Measurements from ENCODE around the gene PAFAH1B2. TPM values are rescaled to one million over a fixed set of nuclear protein-coding genes. Genes with fewer than 3 reads are reported as not detected.

The PAFAH1B2 gene
- total and polyA plus RNA-seq, 2 of the 8 experiments (the other 6 are each of a cell fraction or from before 2014, with no cell fraction given) = 38.2 to 161 TPM

- TF ChIP-seq RNF2 (IDR thresholded peaks at IDR 0.05; ENCODE audit: borderline replicate concordance, low read depth, low read length, missing control alignments, poor library complexity, severe bottlenecking) (no peak), TBP (IDR thresholded peaks at IDR 0.05; ENCODE audit: low read depth, low read length) (no peak), RXRA (IDR thresholded peaks at IDR 0.05; ENCODE audit: insufficient read depth, low read depth, low read length) (no peak), NANOG (IDR thresholded peaks at IDR 0.05; ENCODE audit: insufficient read depth, low read depth, low read length, poor library complexity, severe bottlenecking) (no peak), ASH2L (IDR thresholded peaks at IDR 0.05; ENCODE audit: low read length) (no peak), POLR2AphosphoS5 (IDR thresholded peaks at IDR 0.05; ENCODE audit: low read depth, low read length) (no peak), ATF3 (IDR thresholded peaks at IDR 0.05; ENCODE audit: insufficient read depth, low read depth, low read length) (no peak)
- Histone ChIP-seq H4K20me1 (replicated peaks in 1 of 2; ENCODE audit: control insufficient read depth in 1 of 2, insufficient read depth in 2 of 2, low read length in 2 of 2) (no peaks in the 10 kb centered on the region), H2BK12ac (ENCODE audit: low read depth, low read length) (no peak overlapping the region), H3K36me3 (ENCODE audit: control insufficient read depth in 2 of 4, insufficient read depth in 4 of 4, low read length in 3 of 4) (no peaks in the 10 kb centered on the region), H3K56ac (replicated peaks; ENCODE audit: insufficient read length, low read depth, low read length) (no peak overlapping the region), H3K14ac (ENCODE audit: insufficient read length) (no peak overlapping the region), H2AFZ (ENCODE audit: low read length) (no peak overlapping the region), H3K27me3 (replicated peaks in 1 of 4; ENCODE audit: control insufficient read depth in 3 of 4, extremely low read depth in 1 of 4, insufficient read depth in 3 of 4, low read length in 3 of 4) (no peaks in the 10 kb centered on the region), H3K18ac (ENCODE audit: extremely low read depth, low read length) (no peak overlapping the region), H3K4me2 (ENCODE audit: insufficient read depth in 1 of 2, low read depth in 2 of 2, low read length in 2 of 2) (no peak overlapping the region), H2AK5ac (ENCODE audit: low read depth, low read length) (no peak overlapping the region), H2BK20ac (ENCODE audit: low read length) (no peak overlapping the region), H3K27ac (ENCODE audit: low read depth, low read length) (no peak overlapping the region), H2BK5ac (ENCODE audit: low read depth, low read length) (no peak overlapping the region), H4K8ac (ENCODE audit: extremely low read depth, insufficient read depth, low read length) (no peak overlapping the region), H3K79me2 (ENCODE audit: control insufficient read depth in 1 of 2, insufficient read depth in 2 of 2, low read length in 2 of 2) (no peaks in the 10 kb centered on the region), H3K4ac (replicated peaks; ENCODE audit: insufficient read length, low read depth, low read length) (no peak overlapping the region), H3K9ac (replicated peaks in 1 of 4; ENCODE audit: extremely low read depth in 1 of 4, low read depth in 3 of 4, low read length in 3 of 4) (no peak overlapping the region), H3K79me1 (ENCODE audit: low read depth, low read length) (no peaks in the 10 kb centered on the region), H4K91ac (replicated peaks; ENCODE audit: insufficient read length, low read length) (no peak overlapping the region), H2BK120ac (replicated peaks; ENCODE audit: low read depth, low read length) (no peak overlapping the region), H3K23ac (ENCODE audit: insufficient read length) (no peak overlapping the region), H3K23me2 (ENCODE audit: low read depth, low read length) (no peaks in the 10 kb centered on the region), H2BK15ac (ENCODE audit: low read length) (no peak overlapping the region), H3K9me3 (ENCODE audit: insufficient read depth in 2 of 2, low read depth in 1 of 2, low read length in 1 of 2) (no peaks in the 10 kb centered on the region), H3K4me1 (replicated peaks in 1 of 4; ENCODE audit: control insufficient read depth in 3 of 4, insufficient read depth in 4 of 4, low read length in 3 of 4) (no peaks in the 10 kb centered on the region), H4K5ac (ENCODE audit: insufficient read length, low read depth, low read length) (no peak overlapping the region), H3K4me3 (ENCODE audit: extremely low read depth in 1 of 4, insufficient read depth in 2 of 4, low read depth in 3 of 4, low read length in 4 of 4) (no peak overlapping the region)
- 88% methylated on average over 7 of the region's 7 CpGs; no CpG with 5 or more reads in 1 of the 2 experiments for WGBS, 2 experiments (ENCODE audit: extremely low coverage in 1 of 2, insufficient coverage in 1 of 2, insufficient read length in 1 of 2, insufficient replicate concordance in 2 of 2, low coverage in 1 of 2, low lambda C conversion rate in 2 of 2, missing lambda C conversion rate in 1 of 2)
- FAIRE-seq (no peak), DNase-seq (ENCODE audit: low read depth in 1 of 2, low spot score in 2 of 2) (no peak)
- POLR2A ChIA-PET (ENCODE audit: partially characterized antibody) = interaction anchor here (0.7 kb wide), 1 partner anchor 12 kb away, joined by 4 read pairs; no protein-coding TSS in a partner anchor
- CTCF ChIA-PET (ENCODE audit: partially characterized antibody) = interaction anchor here (0.5 to 5.8 kb wide), 9 partner anchors 8 to 120 kb away, joined by 3 to 27 read pairs (median 4); no protein-coding TSS in a partner anchor
Observed at GRCh38 chr11:117126223-117126965, 17.7 kb upstream of the PAFAH1B2 start.

Data from H1 (cell line).